Transverse colon (tissue), 3 donors: ENCODE data around the gene PAK6.

Experiments
- EP300 ChIP-seq: sonication (generic); formaldehyde crosslinking; IDR thresholded peaks from one replicate; pipeline ENCODE4 v1.6.1; 2017; ENCODE audit warnings: antibody characterized with exemption, low read depth
- POLR2A ChIP-seq: fragments of 450-650 bp; IDR thresholded peaks from one replicate; pipeline ENCODE4 v1.6.1; 2016; ENCODE audit warnings: antibody characterized with exemption, mild to moderate bottlenecking, moderate library complexity
- TF ChIP-seq, protein P1 (sequence below), 5 experiments: fragments of 200-600 bp in 3 of 5; fragments of 450-650 bp in 2 of 5; sonication (generic) in 3 of 5; IDR thresholded peaks; 1 replicate in 2 of 5; 2 replicates in 3 of 5; pipeline ENCODE4 v1.5.1; 2016 to 2017; ENCODE audit warnings: antibody characterized with exemption in 5 of 5, inconsistent platforms in 3 of 5, mild to moderate bottlenecking in 2 of 5, moderate library complexity in 1 of 5

- TF ChIP-seq, protein P1, sequence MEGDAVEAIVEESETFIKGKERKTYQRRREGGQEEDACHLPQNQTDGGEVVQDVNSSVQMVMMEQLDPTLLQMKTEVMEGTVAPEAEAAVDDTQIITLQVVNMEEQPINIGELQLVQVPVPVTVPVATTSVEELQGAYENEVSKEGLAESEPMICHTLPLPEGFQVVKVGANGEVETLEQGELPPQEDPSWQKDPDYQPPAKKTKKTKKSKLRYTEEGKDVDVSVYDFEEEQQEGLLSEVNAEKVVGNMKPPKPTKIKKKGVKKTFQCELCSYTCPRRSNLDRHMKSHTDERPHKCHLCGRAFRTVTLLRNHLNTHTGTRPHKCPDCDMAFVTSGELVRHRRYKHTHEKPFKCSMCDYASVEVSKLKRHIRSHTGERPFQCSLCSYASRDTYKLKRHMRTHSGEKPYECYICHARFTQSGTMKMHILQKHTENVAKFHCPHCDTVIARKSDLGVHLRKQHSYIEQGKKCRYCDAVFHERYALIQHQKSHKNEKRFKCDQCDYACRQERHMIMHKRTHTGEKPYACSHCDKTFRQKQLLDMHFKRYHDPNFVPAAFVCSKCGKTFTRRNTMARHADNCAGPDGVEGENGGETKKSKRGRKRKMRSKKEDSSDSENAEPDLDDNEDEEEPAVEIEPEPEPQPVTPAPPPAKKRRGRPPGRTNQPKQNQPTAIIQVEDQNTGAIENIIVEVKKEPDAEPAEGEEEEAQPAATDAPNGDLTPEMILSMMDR (IDR thresholded peaks at IDR 0.05) = peak in 4 of 5 experiments; percentile 29 to 51 (median 36)
- TF ChIP-seq POLR2A (no peak), EP300 (no peak)
These were observed 43.4 kb downstream of the PAK6 start for GRCh38 chr15:40282147-40282868.
